Measurements from ENCODE around the gene SMIM36. TPM values are rescaled to one million over a fixed set of nuclear protein-coding genes. Genes with fewer than 3 reads are reported as not detected.

The SMIM36 gene
- polyA plus RNA-seq, 3 donors, result not detected

- DNase-seq, result no peak
- Histone ChIP-seq H3K4me2 (replicated peaks; ENCODE audit: extremely low read depth, low read length, poor library complexity, severe bottlenecking) (no peak overlapping the region), H3K36me3 (replicated peaks in 1 of 2; ENCODE audit: control insufficient read depth in 1 of 2, insufficient read depth in 2 of 2, low read length in 2 of 2) (no peaks in the 10 kb centered on the region), H3K9me3 (replicated peaks in 1 of 2; ENCODE audit: control insufficient read depth in 1 of 2, insufficient read depth in 1 of 2, low read length in 2 of 2) (no peaks in the 10 kb centered on the region), H3K4me1 (ENCODE audit: control insufficient read depth in 1 of 2, insufficient read depth in 2 of 2, low read length in 2 of 2) (no peaks in the 10 kb centered on the region), H3K4me3 (replicated peaks in 1 of 3; ENCODE audit: low read depth in 2 of 3, low read length in 3 of 3) (no peak overlapping the region), H3K9ac (ENCODE audit: insufficient read depth, low read length, poor library complexity, severe bottlenecking) (no peak overlapping the region), H4K20me1 (ENCODE audit: insufficient read depth, low read length) (no peaks in the 10 kb centered on the region), H3K79me2 (ENCODE audit: insufficient read depth, low read length) (no peaks in the 10 kb centered on the region), H3K27ac (ENCODE audit: low read depth in 1 of 2, low read length in 2 of 2) (no peak overlapping the region), H2AFZ (ENCODE audit: insufficient read depth, low read depth, low read length, poor library complexity, severe bottlenecking) (no peak overlapping the region), H3K27me3 (ENCODE audit: control insufficient read depth in 2 of 2, insufficient read depth in 2 of 2, low read length in 2 of 2) (no peaks in the 10 kb centered on the region)
- Mint-ChIP-seq H3K36me3 (no peaks in the 10 kb centered on the region), H3K27ac (no peak overlapping the region), H3K4me3 (no peak overlapping the region), H3K27me3 (ENCODE audit: low read depth in 3 of 3) (peaks cover 2 to 3% (median 2%) of the 10 kb centered on the region in 3 donors), H3K9me3 (no peaks in the 10 kb centered on the region), H3K4me1 (peaks cover 3% of the 10 kb centered on the region)
- 100% methylated on average over 1 of the region's 2 CpGs for WGBS (ENCODE audit: insufficient coverage)
- intact Hi-C loops (cut with micrococcal nuclease), result no loop called here
- TF ChIP-seq CTCF (IDR thresholded peaks at IDR 0.05), result no peak
Measured at GRCh38 chr17:55479903-55480302, 31.3 kb downstream of the SMIM36 start.

GRCh38 chr17:55478971-55479370 is 32.3 kb downstream of the SMIM36 start:
- H3K36me3 ChIP-seq (replicated peaks in 1 of 2; ENCODE audit: control insufficient read depth in 1 of 2, insufficient read depth in 2 of 2, low read length in 2 of 2), result no peaks in the 10 kb centered on the region
- H3K27me3 ChIP-seq (ENCODE audit: control insufficient read depth in 2 of 2, insufficient read depth in 2 of 2, low read length in 2 of 2), result no peaks in the 10 kb centered on the region
- no peaks in the 10 kb centered on the region for H3K36me3 Mint-ChIP-seq
- peaks cover 3% of the 10 kb centered on the region for H3K4me1 Mint-ChIP-seq
- no peak overlapping the region for H3K9ac ChIP-seq (ENCODE audit: insufficient read depth, low read length, poor library complexity, severe bottlenecking)
- no peak overlapping the region for H3K27ac Mint-ChIP-seq
- no peaks in the 10 kb centered on the region for H3K9me3 Mint-ChIP-seq
- no peak overlapping the region for H3K4me2 ChIP-seq (replicated peaks; ENCODE audit: extremely low read depth, low read length, poor library complexity, severe bottlenecking)
- no peaks in the 10 kb centered on the region for H3K79me2 ChIP-seq (ENCODE audit: insufficient read depth, low read length)
- DNase-seq, result no peak
- no peak overlapping the region for H3K4me3 ChIP-seq (replicated peaks in 1 of 3; ENCODE audit: low read depth in 2 of 3, low read length in 3 of 3)
- no peaks in the 10 kb centered on the region for H3K4me1 ChIP-seq (ENCODE audit: control insufficient read depth in 1 of 2, insufficient read depth in 2 of 2, low read length in 2 of 2)
- TF ChIP-seq CTCF (IDR thresholded peaks at IDR 0.05), result no peak
- H4K20me1 ChIP-seq (ENCODE audit: insufficient read depth, low read length), result no peaks in the 10 kb centered on the region
- no peak overlapping the region for H3K27ac ChIP-seq (ENCODE audit: low read depth in 1 of 2, low read length in 2 of 2)
- no peaks in the 10 kb centered on the region for H3K9me3 ChIP-seq (replicated peaks in 1 of 2; ENCODE audit: control insufficient read depth in 1 of 2, insufficient read depth in 1 of 2, low read length in 2 of 2)
- 90% methylated on average over 2 of the region's 3 CpGs for WGBS (ENCODE audit: insufficient coverage)
- H3K27me3 Mint-ChIP-seq (ENCODE audit: low read depth in 3 of 3), result peaks cover 1 to 3% (median 2%) of the 10 kb centered on the region in 3 donors
- H2AFZ ChIP-seq (ENCODE audit: insufficient read depth, low read depth, low read length, poor library complexity, severe bottlenecking), result no peak overlapping the region
- H3K4me3 Mint-ChIP-seq, result no peak overlapping the region
- intact Hi-C loops (cut with micrococcal nuclease), result no loop called here
